GM19035 (cell line): ENCODE measurements around the gene RRAS2.
"Not testable (repeated sequence)": the region's sequence is repeated elsewhere in the genome, so short reads cannot be mapped to it uniquely, and the experiment has no call there.

ENCODE experiments used
- ATAC-seq: cut with Tn5 transposase; IDR thresholded peaks from one replicate; pipeline ENCODE4 v1.9.1; 2021; ENCODE audit not compliant: unreplicated experiment

The RRAS2 gene

DNA sequence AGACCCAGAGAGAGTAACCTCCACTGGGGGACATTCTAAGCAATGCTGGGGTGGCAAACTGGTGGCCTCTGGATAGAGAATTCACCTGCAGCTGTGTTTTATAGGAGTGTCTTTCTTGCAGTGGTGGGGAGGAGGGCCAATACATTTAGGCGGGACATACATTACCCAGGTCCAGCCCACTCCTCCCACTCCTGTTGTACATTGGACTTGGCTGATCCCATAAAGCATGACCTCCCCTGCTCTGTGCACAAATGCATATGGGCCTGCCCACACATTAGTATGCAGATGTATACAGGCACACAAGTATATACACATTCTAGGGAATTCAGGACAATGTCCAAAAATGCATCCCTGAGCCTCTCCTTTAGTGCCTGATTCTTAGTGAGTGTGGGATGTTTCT lies 99.1 kb downstream of the RRAS2 start:
- ATAC-seq, result no peak

DNA sequence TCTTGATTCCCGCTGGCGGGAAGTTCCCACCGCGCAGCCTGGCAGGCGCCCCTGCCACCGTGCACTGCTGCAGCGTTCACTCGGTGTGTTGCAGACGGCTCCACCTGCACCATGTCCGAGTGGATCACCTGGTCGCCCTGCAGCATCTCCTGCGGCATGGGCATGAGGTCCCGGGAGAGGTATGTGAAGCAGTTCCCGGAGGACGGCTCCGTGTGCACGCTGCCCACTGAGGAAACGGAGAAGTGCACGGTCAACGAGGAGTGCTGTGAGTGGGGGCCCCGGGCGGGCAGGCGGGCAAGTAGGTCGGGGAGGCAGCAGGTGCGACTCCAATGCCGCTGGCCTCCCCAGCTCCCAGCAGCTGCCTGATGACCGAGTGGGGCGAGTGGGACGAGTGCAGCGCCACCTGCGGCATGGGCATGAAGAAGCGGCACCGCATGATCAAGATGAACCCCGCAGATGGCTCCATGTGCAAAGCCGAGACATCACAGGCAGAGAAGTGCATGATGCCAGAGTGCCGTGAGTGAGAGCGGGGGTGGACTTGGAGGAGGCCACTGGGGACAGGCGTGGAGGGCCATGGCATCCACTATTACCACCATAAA lies 99.7 kb downstream of the RRAS2 start:
- ATAC-seq, result no peak

GRCh38 chr11:14258221-14258935 lies 100.6 kb downstream of the RRAS2 start:
- ATAC-seq, result no peak

- ATAC-seq, result no peak
Observed at GRCh38 chr11:14255238-14255534, 103.8 kb downstream of the RRAS2 start.

GRCh38 chr11:14254533-14255237 lies 104.3 kb downstream of the RRAS2 start:
- no peak for ATAC-seq

GRCh38 chr11:14253840-14254239 lies 105.1 kb downstream of the RRAS2 start:
- no peak for ATAC-seq

DNA sequence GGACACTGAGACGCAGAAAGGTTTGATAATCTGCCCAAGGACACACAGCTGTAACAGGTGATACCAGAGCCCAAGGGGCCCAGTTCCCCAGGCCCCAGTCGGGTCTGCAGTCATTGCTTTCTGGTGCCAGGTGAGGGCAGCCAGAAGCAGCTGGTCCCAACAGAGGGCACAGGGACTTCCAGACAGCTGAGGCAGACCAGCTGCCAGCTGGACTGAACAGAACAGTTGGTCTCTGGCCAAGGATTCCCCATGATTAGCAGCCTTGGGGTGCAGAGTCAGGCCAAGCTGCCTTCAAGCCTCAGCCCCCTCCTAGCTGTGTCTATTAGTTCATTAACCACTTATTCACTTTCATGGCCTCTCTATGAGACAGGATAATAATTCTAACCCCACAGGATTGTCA lies 105.6 kb downstream of the RRAS2 start:
- no peak for ATAC-seq

DNA sequence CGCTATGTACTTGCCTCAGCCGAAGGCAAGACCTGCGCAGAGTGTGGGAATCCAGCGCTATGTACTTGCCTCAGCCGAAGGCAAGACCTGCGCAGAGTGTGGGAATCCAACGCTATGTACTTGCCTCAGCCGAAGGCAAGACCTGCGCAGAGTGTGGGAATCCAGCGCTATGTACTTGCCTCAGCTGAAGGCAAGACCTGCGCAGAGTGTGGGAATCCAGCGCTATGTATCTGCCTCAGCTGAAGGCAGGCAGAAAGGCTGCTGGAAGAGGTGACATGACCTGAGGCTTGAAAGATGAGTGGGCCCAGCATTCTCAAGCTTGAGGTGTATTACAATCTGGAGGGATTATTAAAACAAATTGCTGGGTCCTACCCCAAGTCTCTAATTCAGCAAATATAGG lies 106.5 kb downstream of the RRAS2 start:
- ATAC-seq, result not testable (repeated sequence)

GRCh38 chr11:14251754-14252153 lies 107.2 kb downstream of the RRAS2 start:
- ATAC-seq, result no peak

- no peak for ATAC-seq
Observed at GRCh38 chr11:14249121-14249963, 109.6 kb downstream of the RRAS2 start.

GRCh38 chr11:14248580-14248981 lies 110.4 kb downstream of the RRAS2 start:
- no peak for ATAC-seq

- ATAC-seq, result no peak
Observed at GRCh38 chr11:14245444-14245843, 113.5 kb downstream of the RRAS2 start.

DNA sequence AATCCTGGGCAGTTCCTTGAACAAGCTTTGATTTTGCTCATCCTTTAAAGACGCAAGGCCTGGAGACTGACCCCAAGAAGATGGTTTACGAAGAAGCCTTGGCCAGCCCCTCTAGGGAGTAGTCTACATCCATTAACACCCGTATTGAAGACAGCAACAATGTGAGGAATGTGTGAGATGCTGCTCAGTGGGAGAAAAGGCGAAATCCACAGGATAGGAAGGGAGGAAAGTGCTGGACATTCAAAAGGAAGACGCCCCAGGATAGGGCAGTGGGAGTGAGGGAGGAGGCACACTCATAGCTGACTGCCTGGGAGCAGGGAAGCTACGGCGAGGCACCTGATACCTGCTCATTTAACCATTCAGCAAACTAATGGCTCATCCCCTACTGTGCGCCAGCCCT lies 114.1 kb downstream of the RRAS2 start:
- ATAC-seq, result no peak

- no peak for ATAC-seq
Observed at GRCh38 chr11:14242733-14243132, 116.2 kb downstream of the RRAS2 start.

DNA sequence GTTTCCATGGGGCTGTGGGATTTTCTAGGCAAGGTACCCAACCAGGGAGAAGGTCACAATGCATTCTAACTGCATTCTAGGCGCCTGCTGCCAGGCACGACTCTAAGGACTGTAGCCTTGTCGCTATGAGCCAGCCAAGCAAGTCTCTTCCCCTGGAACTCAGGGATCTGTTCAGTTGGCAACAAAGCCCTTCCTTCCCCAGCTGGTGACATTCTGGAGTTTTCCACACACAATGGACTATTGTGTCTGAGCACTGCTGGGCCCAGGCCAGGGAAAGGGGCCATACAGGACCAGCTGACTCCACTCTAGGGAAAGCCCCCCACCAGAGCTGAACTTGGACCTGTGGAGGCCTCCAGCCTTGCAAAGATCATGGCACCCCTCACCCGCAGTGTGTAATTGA lies 116.8 kb downstream of the RRAS2 start:
- ATAC-seq, result no peak

DNA sequence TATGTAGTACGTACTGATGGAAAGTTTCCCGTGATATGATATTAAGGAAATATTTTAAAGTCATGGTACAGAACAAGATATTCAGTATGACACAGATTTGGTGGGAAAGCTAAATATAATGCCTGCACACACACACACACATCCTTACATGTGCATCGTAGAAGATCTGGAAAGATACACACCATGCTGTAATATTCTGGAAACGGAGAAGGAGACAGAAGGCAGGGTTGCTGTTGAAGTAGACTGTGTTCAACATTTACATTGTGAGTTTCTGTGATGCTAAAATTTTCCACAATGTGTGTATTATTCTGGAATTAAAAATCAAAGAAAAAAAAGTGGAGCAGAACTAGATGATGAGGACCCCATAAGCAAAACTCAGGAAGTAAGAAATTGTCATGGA lies 118.0 kb downstream of the RRAS2 start:
- no peak for ATAC-seq

DNA sequence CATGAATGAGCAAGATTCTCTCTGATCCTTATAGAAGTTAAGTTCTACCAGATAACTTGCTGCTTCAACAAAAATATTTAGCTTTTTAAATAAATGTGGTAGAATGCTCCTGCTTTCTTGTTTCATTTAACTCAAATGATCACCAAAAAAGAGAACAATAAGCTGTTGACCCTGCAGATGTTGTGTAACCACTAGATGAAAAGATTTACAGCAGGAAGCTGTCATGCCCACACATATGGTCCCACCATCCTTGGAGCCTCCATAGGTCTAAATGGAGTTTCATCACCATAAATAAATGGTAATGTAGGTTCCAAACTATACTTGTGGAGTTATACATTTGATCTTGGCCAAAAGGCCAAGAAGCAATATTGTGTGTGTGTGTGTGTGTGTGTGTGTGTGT lies 118.8 kb downstream of the RRAS2 start:
- no peak for ATAC-seq

DNA sequence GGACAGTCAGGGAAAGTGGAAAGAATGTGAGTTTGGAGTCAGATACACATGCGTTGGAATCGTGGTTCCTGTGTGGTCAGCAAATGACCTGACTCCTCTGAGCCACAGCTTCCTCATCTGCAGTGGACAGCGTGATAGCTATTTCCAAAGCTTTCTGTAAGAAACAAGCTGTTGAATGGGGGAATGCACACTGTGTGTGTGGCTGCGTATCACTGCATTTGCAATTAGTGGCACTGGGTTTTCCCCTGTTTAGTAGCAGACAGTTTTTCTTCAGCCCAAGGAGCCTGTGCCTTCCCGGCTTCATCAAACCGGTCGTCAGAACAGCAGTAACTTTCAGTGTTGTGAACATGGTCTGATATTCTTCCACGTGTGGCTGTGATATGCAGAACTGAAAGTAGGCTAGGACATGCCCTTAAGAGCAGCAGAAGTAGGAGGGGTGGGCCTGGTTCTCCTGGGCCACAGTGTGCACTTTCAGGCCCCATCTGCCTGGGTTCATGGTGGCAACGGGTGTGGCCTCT lies 121.5 kb downstream of the RRAS2 start:
- ATAC-seq, result peak; percentile 98

- ATAC-seq, result no peak
Observed at GRCh38 chr11:14235701-14236100, 123.3 kb downstream of the RRAS2 start.

DNA sequence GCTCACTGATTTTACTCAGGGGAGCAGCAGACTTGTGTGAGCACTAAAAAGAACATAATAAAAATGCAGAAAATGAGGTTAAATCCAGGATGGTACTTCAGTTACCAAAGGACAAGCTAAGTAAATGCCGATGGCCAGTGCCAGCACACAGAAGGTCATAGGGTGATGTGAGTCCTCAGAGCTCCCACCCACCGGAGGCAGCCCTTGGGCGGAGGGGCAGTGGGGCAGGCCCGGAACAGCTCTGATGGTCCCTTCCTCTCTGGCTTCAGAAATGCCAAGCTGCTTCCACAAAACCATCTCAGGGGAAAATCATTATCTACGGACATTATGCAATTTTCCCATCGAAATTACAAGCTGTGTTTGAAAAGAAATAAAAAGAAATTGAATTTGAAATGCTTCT lies 124.5 kb downstream of the RRAS2 start:
- no peak for ATAC-seq

DNA sequence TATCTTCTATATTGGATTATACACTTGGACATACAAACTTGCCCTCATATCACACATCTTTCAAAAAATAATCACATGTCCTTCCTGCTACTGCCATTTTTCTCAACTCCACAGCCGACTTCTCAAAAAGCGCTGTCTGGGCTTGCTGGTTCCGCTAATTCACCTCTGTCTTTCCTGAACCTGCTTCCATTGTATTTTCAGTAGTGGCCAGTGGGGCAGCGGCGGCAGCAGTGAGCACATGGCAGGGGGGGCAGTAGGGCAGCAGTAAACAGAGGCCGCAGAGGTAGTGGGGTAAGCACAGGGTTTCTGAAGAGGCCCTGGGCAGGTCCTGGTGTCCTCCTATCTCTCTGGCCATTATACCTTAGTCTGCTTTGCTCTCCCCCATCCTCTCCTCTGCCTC lies 126.3 kb downstream of the RRAS2 start:
- ATAC-seq, result no peak
